H9 (cell line): ENCODE measurements around the gene B4GALNT1. TPM values are rescaled to one million over a fixed set of nuclear protein-coding genes. Genes with fewer than 3 reads are reported as not detected.

Experiments used
- DNase-seq: peaks from one replicate; pipeline ENCODE4 v3.0.0-alpha.2; 2017
- H2AFZ ChIP-seq: one replicate; pipeline ENCODE4 v1.6.1; 2013; ENCODE audit warnings: mild to moderate bottlenecking, low read length, control low read depth, moderate library complexity
- H2AK5ac ChIP-seq: 2 replicates; pipeline ENCODE4 v1.6.1; 2013; ENCODE audit warnings: low read length, control low read depth, mixed read lengths; ENCODE audit not compliant: insufficient read length
- H2BK120ac ChIP-seq: one replicate; pipeline ENCODE4 v1.6.1; 2013; ENCODE audit warnings: low read depth, mild to moderate bottlenecking, low read length, control low read depth, inconsistent platforms; ENCODE audit not compliant: poor library complexity, severe bottlenecking
- H2BK12ac ChIP-seq: 2 replicates; pipeline ENCODE4 v1.6.1; 2013; ENCODE audit warnings: low read length, control low read depth, mixed read lengths, low read depth; ENCODE audit not compliant: insufficient read length
- H2BK15ac ChIP-seq: 2 replicates; pipeline ENCODE4 v1.6.1; 2013; ENCODE audit warnings: low read depth, low read length, control low read depth
- H2BK20ac ChIP-seq: one replicate; pipeline ENCODE4 v1.6.1; 2013; ENCODE audit warnings: low read depth, mild to moderate bottlenecking, low read length, control low read depth, inconsistent platforms; ENCODE audit not compliant: poor library complexity, severe bottlenecking
- H2BK5ac ChIP-seq: 2 replicates; pipeline ENCODE4 v1.6.1; 2013; ENCODE audit warnings: low read length, control low read depth, mixed read lengths; ENCODE audit not compliant: insufficient read length
- H3K14ac ChIP-seq: 2 replicates; pipeline ENCODE4 v1.6.1; 2013; ENCODE audit warnings: low read length, control low read depth; ENCODE audit not compliant: insufficient read depth
- H3K18ac ChIP-seq: 2 replicates; pipeline ENCODE4 v1.6.1; 2013; ENCODE audit warnings: low read depth, mild to moderate bottlenecking, mixed read lengths, low read length, control low read depth; ENCODE audit not compliant: insufficient read length
- H3K23ac ChIP-seq: 2 replicates; pipeline ENCODE4 v1.6.1; 2013; ENCODE audit warnings: low read length, control low read depth, mixed read lengths, low read depth; ENCODE audit not compliant: insufficient read length
- H3K23me2 ChIP-seq: 2 replicates; pipeline ENCODE4 v1.6.1; 2013; ENCODE audit warnings: low read depth, mild to moderate bottlenecking, mixed read lengths, low read length, control low read depth; ENCODE audit not compliant: insufficient read length, poor library complexity, severe bottlenecking
- H3K27ac ChIP-seq: 2 replicates; pipeline ENCODE4 v1.5.1; 2013; ENCODE audit warnings: low read length, control low read depth, mixed read lengths, low read depth; ENCODE audit not compliant: insufficient read length
- H3K27me3 ChIP-seq: 2 replicates; pipeline ENCODE4 v1.6.1; 2013; ENCODE audit warnings: low read length, control low read depth, inconsistent platforms; ENCODE audit not compliant: insufficient read depth
- H3K4ac ChIP-seq: 2 replicates; pipeline ENCODE4 v1.6.1; 2013; ENCODE audit warnings: low read depth, mild to moderate bottlenecking, control low read depth, inconsistent platforms, low read length, moderate library complexity
- H3K4me1 ChIP-seq: 2 replicates; pipeline ENCODE4 v1.6.1; 2013; ENCODE audit warnings: low read length, control low read depth, inconsistent platforms; ENCODE audit not compliant: insufficient read depth
- H3K4me2 ChIP-seq: 2 replicates; pipeline ENCODE4 v1.6.1; 2013; ENCODE audit warnings: low read length, control low read depth, mixed read lengths; ENCODE audit not compliant: insufficient read length, insufficient read depth
- H3K56ac ChIP-seq: 2 replicates; pipeline ENCODE4 v1.6.1; 2013; ENCODE audit warnings: low read depth, mild to moderate bottlenecking, mixed read lengths, low read length, control low read depth; ENCODE audit not compliant: insufficient read length
- H3K79me1 ChIP-seq: 2 replicates; pipeline ENCODE4 v1.6.1; 2013; ENCODE audit warnings: low read depth, mild to moderate bottlenecking, moderate library complexity, low read length, control low read depth, inconsistent platforms; ENCODE audit not compliant: insufficient read depth, poor library complexity, severe bottlenecking
- H3K79me2 ChIP-seq: 2 replicates; pipeline ENCODE4 v1.6.1; 2013; ENCODE audit warnings: low read length, control low read depth, inconsistent platforms; ENCODE audit not compliant: insufficient read depth
- H3K9ac ChIP-seq: 2 replicates; pipeline ENCODE4 v1.6.1; 2013; ENCODE audit warnings: low read length, control low read depth, mixed read lengths; ENCODE audit not compliant: insufficient read length; ENCODE audit errors: extremely low read depth
- H3K9me3 ChIP-seq: one replicate; pipeline ENCODE4 v1.6.1; 2013; ENCODE audit warnings: low read depth, low read length, inconsistent platforms; ENCODE audit not compliant: control insufficient read depth
- H3T11ph ChIP-seq: one replicate; pipeline ENCODE4 v1.6.1; 2013; ENCODE audit warnings: mild to moderate bottlenecking, low read length, control low read depth, inconsistent platforms
- H4K20me1 ChIP-seq: one replicate; pipeline ENCODE4 v1.6.1; 2013; ENCODE audit not compliant: control insufficient read depth, insufficient read length, insufficient read depth
- H4K5ac ChIP-seq: 2 replicates; pipeline ENCODE4 v1.6.1; 2013; ENCODE audit warnings: low read depth, mild to moderate bottlenecking, mixed read lengths, low read length, control low read depth; ENCODE audit not compliant: insufficient read length
- H4K8ac ChIP-seq: replicated peaks from 2 replicates; pipeline ENCODE4 v1.6.1; 2013; ENCODE audit warnings: low read length, control low read depth, mixed read lengths, low read depth; ENCODE audit not compliant: insufficient read length
- H4K91ac ChIP-seq: 2 replicates; pipeline ENCODE4 v1.6.1; 2013; ENCODE audit warnings: low read depth, mild to moderate bottlenecking, moderate library complexity, mixed read lengths, low read length, control low read depth; ENCODE audit not compliant: insufficient read length
- H3K27ac Mint-ChIP-seq, 3 experiments: 2 replicates in 2 of 3; 3 replicates in 1 of 3; pipeline ENCODE4 v1.8.0; 2020 to 2021; ENCODE audit warnings: mixed read lengths in 3 of 3, mild to moderate bottlenecking in 1 of 3, moderate library complexity in 1 of 3
- H3K27me3 Mint-ChIP-seq: 2 replicates; pipeline ENCODE4 v1.8.0; 2021; ENCODE audit warnings: low read depth, mild to moderate bottlenecking, moderate library complexity, mixed read lengths
- H3K36me3 Mint-ChIP-seq, 3 experiments: 2 replicates in 2 of 3; 3 replicates in 1 of 3; pipeline ENCODE4 v1.8.0; 2020 to 2021; ENCODE audit warnings: low read depth in 3 of 3, mixed read lengths in 3 of 3; ENCODE audit not compliant: insufficient read depth in 1 of 3
- H3K4me1 Mint-ChIP-seq, 2 experiments: 2 replicates each; pipeline ENCODE4 v1.8.0; 2020; ENCODE audit warnings: mixed read lengths in 2 of 2
- H3K4me3 Mint-ChIP-seq, 2 experiments: 2 replicates in 1 of 2; 3 replicates in 1 of 2; pipeline ENCODE4 v1.8.0; 2020 to 2021; ENCODE audit warnings: mild to moderate bottlenecking in 2 of 2, mixed read lengths in 2 of 2, moderate library complexity in 1 of 2
- H3K9me3 Mint-ChIP-seq, 2 experiments: 2 replicates in 1 of 2; 3 replicates in 1 of 2; pipeline ENCODE4 v1.8.0; 2020; ENCODE audit warnings: mild to moderate bottlenecking in 2 of 2, mixed read lengths in 2 of 2, moderate library complexity in 1 of 2
- CTCF ChIP-seq: fragments of 200-600 bp; sonication (generic); conservative IDR thresholded peaks from 3 replicates; pipeline ENCODE4 v1.8.0; 2021; ENCODE audit warnings: antibody characterized with exemption, mild to moderate bottlenecking
- WGBS: extraction: QIAGEN DNeasy Blood & Tissue Kit; methylation state at CpG from one replicate; pipeline ENCODE4 v1.1.7; 2013; ENCODE audit warnings: missing lambda C conversion rate, low lambda C conversion rate, mixed read lengths; ENCODE audit not compliant: insufficient read length; ENCODE audit errors: extremely low coverage; 5-methylcytosine and 5-hydroxymethylcytosine counted together
- total RNA-seq: library from RNA; stranded (reverse); gene quantifications from 2 replicates; pipeline ENCODE4 v1.2.1, GENCODE V29; 2021

Gene B4GALNT1
- total RNA-seq, 1 experiment from 2014 or later, result 2.3 TPM

GRCh38 chr12:57631566-57632072 lies 1.4 kb downstream of the B4GALNT1 start:
- Mint-ChIP-seq H3K27me3 (peaks cover 80% of the 10 kb centered on the region), H3K9me3 (no peaks in the 10 kb centered on the region), H3K27ac (no peak overlapping the region), H3K36me3 (no peaks in the 10 kb centered on the region), H3K4me3 (peak overlapping the region; percentile 66 to 87), H3K4me1 (peaks cover 12 to 32% of the 10 kb centered on the region in 2 experiments)
- no peak for TF ChIP-seq CTCF
- H3K56ac ChIP-seq, result no peak overlapping the region
- H3K4me2 ChIP-seq, result peak overlapping the region; percentile 69
- peaks cover 23% of the 10 kb centered on the region for H3K23me2 ChIP-seq
- H2AK5ac ChIP-seq, result no peak overlapping the region
- WGBS, result no CpG with 5 or more reads among the region's 26 CpGs
- no peak overlapping the region for H2BK5ac ChIP-seq
- no peak overlapping the region for H3K27ac ChIP-seq
- H4K20me1 ChIP-seq, result peaks cover 3% of the 10 kb centered on the region
- H4K91ac ChIP-seq, result no peak overlapping the region
- H3K79me2 ChIP-seq, result no peaks in the 10 kb centered on the region
- H3K27me3 ChIP-seq, result peaks cover 56% of the 10 kb centered on the region
- H3K9ac ChIP-seq, result no peak overlapping the region
- no peak overlapping the region for H3K18ac ChIP-seq
- no peaks in the 10 kb centered on the region; the same call in 1 of the 2 replicates for H3K4me1 ChIP-seq
- no peak overlapping the region for H2BK12ac ChIP-seq
- H3K14ac ChIP-seq, result no peak overlapping the region
- DNase-seq, result peak; percentile 37
- H2BK120ac ChIP-seq, result no peak overlapping the region
- H3K4ac ChIP-seq, result no peak overlapping the region
- H2AFZ ChIP-seq, result no peak overlapping the region
- H2BK20ac ChIP-seq, result no peak overlapping the region
- H4K5ac ChIP-seq, result no peak overlapping the region
- H4K8ac ChIP-seq, result no peak overlapping the region
- H3K23ac ChIP-seq, result no peak overlapping the region
- H3K79me1 ChIP-seq, result no peaks in the 10 kb centered on the region
- H3T11ph ChIP-seq, result no peak overlapping the region
- H2BK15ac ChIP-seq, result no peak overlapping the region
- no peaks in the 10 kb centered on the region for H3K9me3 ChIP-seq
